Cerebellar nuclear complex (tissue), 1 donor: Measurements from ENCODE around the gene AK4.
"Not testable (repeated sequence)": the region's sequence is repeated elsewhere in the genome, so short reads cannot be mapped to it uniquely, and the experiment has no call there.

Experiments used
- DNase-seq, 2 experiments: peaks; one replicate each; lab custom pipeline; 2025; lab: John Stamatoyannopoulos, UW

AK4 gene

GRCh38 chr1:65214340-65215027 lies 66.5 kb downstream of the AK4 start:
- DNase-seq = no peak

GRCh38 chr1:65216989-65217388 lies 69.0 kb downstream of the AK4 start:
- no peak for DNase-seq

GRCh38 chr1:65221638-65222339 lies 73.8 kb downstream of the AK4 start:
- no peak for DNase-seq

- no peak for DNase-seq
Observed at GRCh38 chr1:65222340-65222940, 74.4 kb downstream of the AK4 start.

GRCh38 chr1:65224681-65225091 lies 76.7 kb downstream of the AK4 start:
- no peak for DNase-seq

GRCh38 chr1:65225179-65225578 lies 77.2 kb downstream of the AK4 start:
- no peak for DNase-seq

GRCh38 chr1:65229201-65229600 lies 81.2 kb downstream of the AK4 start:
- no peak for DNase-seq

- DNase-seq = no peak
Observed at GRCh38 chr1:65229754-65230339, 81.8 kb downstream of the AK4 start.

- DNase-seq = no peak
Observed at GRCh38 chr1:65230731-65231481, 82.9 kb downstream of the AK4 start.

- DNase-seq = no peak
Observed at GRCh38 chr1:65231718-65232330, 83.8 kb downstream of the AK4 start.

GRCh38 chr1:65232461-65232990 lies 84.5 kb downstream of the AK4 start:
- DNase-seq = no peak

GRCh38 chr1:65233782-65234181 lies 85.8 kb downstream of the AK4 start:
- no peak for DNase-seq

- DNase-seq = peak in 1 of 2 experiments; percentile 37
Observed at GRCh38 chr1:65235867-65236805, 88.1 kb downstream of the AK4 start.

GRCh38 chr1:65237088-65237487 lies 89.1 kb downstream of the AK4 start:
- not testable (repeated sequence) for DNase-seq

- DNase-seq = no peak
Observed at GRCh38 chr1:65237503-65237902, 89.5 kb downstream of the AK4 start.

GRCh38 chr1:65238010-65238409 lies 90.0 kb downstream of the AK4 start:
- DNase-seq = no peak

- no peak for DNase-seq
Observed at GRCh38 chr1:65243491-65243890, 95.5 kb downstream of the AK4 start.

- no peak for DNase-seq
Observed at GRCh38 chr1:65245295-65245694, 97.3 kb downstream of the AK4 start.

- DNase-seq = no peak
Observed at GRCh38 chr1:65247419-65248359, 99.7 kb downstream of the AK4 start.
